NB4 (cell line): ENCODE data around the gene PEAK3.

Experiments used
- TF ChIP-seq, protein P1 (sequence below): IDR thresholded peaks from one replicate; pipeline ENCODE4 v1.5.1; 2012; ENCODE audit warnings: low read depth, low read length
- TF ChIP-seq, protein P2 (sequence below): IDR thresholded peaks from 2 replicates; pipeline ENCODE4 v1.6.1; 2011; ENCODE audit warnings: low read depth, low read length

DNA sequence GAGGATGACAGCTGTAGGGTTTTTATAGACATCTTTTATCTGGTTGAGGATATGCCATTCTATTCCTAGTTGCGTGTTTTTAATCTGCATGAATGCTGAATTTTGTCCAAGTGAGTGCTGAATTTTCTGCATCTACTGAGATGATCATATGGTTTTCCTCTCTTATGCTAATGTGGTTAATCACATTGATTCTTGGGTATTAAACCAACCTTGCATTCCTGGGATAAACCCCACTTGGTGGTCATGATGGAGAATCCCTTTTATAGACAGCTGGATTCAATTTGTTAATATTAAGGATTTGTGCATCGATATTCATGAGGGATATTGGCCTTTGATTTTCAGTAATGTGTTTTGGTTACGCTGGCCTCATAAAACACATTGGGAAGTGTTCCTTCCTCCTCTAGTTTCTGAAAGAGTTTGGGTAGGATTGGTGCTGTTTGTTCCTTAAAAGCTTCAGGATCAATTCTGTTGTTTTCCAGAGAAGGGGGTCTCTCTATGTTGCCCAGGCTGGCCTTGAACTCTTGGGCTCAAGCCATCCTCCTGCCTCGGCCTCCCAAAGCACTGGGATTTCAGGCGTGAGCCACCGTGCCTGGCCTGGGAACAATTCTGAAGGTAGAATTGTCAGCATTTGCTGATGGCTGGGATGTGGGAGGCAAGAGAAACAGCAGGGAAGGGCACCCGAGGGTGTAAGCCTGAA lies 33.3 kb upstream of the PEAK3 start:
- TF ChIP-seq, protein P1, sequence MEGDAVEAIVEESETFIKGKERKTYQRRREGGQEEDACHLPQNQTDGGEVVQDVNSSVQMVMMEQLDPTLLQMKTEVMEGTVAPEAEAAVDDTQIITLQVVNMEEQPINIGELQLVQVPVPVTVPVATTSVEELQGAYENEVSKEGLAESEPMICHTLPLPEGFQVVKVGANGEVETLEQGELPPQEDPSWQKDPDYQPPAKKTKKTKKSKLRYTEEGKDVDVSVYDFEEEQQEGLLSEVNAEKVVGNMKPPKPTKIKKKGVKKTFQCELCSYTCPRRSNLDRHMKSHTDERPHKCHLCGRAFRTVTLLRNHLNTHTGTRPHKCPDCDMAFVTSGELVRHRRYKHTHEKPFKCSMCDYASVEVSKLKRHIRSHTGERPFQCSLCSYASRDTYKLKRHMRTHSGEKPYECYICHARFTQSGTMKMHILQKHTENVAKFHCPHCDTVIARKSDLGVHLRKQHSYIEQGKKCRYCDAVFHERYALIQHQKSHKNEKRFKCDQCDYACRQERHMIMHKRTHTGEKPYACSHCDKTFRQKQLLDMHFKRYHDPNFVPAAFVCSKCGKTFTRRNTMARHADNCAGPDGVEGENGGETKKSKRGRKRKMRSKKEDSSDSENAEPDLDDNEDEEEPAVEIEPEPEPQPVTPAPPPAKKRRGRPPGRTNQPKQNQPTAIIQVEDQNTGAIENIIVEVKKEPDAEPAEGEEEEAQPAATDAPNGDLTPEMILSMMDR: no peak
- TF ChIP-seq, protein P2, sequence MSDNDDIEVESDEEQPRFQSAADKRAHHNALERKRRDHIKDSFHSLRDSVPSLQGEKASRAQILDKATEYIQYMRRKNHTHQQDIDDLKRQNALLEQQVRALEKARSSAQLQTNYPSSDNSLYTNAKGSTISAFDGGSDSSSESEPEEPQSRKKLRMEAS: no peak
